Lower lobe of right lung (tissue), 2 donors: ENCODE data around the gene SLC8A1. TPM values are rescaled to one million over a fixed set of nuclear protein-coding genes. Genes with fewer than 3 reads are reported as not detected.

ENCODE experiments used
- ATAC-seq, 2 donors: fragments of 200-7000 bp; cut with Tn5 transposase; one replicate each; pipeline ENCODE4 v1.9.1; 2020 to 2022; ENCODE audit warnings: mild to moderate bottlenecking in 2 of 2, moderate library complexity in 2 of 2
- DNase-seq: peaks from one replicate; pipeline ENCODE4 v3.0.0-alpha.2; 2020
- H3K27ac ChIP-seq: fragments of 200-600 bp; one replicate; pipeline ENCODE4 v1.8.0; 2022
- H3K27me3 ChIP-seq: fragments of 200-600 bp; one replicate; pipeline ENCODE4 v1.8.0; 2022; ENCODE audit warnings: low read depth
- H3K36me3 ChIP-seq: fragments of 200-600 bp; one replicate; pipeline ENCODE4 v1.8.0; 2022; ENCODE audit warnings: mild to moderate bottlenecking
- H3K4me1 ChIP-seq: fragments of 200-600 bp; one replicate; pipeline ENCODE4 v1.8.0; 2022
- H3K4me3 ChIP-seq: fragments of 200-600 bp; one replicate; pipeline ENCODE4 v1.8.0; 2022; ENCODE audit warnings: mild to moderate bottlenecking
- H3K9me3 ChIP-seq: fragments of 200-600 bp; one replicate; pipeline ENCODE4 v1.8.0; 2022
- intact Hi-C: fragments of 100-400 bp; cut with DNase I; formaldehyde crosslinking; loops from one replicate; pipeline ENCODE4 v1.11.0; 2022
- total RNA-seq: library from RNA; stranded (reverse); fragmentation: NEBNext Ultra II Directional; extraction: Animal tissue kit (Norgen Biotek cat#: 25700); gene quantifications from one replicate; pipeline ENCODE4 v1.2.1, GENCODE V29; 2021
- TF ChIP-seq, protein P1 (sequence below): fragments of 200-600 bp; IDR thresholded peaks from one replicate; pipeline ENCODE4 v1.8.0; 2022; ENCODE audit warnings: antibody characterized with exemption, mild to moderate bottlenecking
- donor health status: DM: no; HTN: yes; CAD: no; lungs with severe emphysema.

The SLC8A1 gene
- total RNA-seq, 1 donor from 2014 or later: 58.5 TPM

DNA sequence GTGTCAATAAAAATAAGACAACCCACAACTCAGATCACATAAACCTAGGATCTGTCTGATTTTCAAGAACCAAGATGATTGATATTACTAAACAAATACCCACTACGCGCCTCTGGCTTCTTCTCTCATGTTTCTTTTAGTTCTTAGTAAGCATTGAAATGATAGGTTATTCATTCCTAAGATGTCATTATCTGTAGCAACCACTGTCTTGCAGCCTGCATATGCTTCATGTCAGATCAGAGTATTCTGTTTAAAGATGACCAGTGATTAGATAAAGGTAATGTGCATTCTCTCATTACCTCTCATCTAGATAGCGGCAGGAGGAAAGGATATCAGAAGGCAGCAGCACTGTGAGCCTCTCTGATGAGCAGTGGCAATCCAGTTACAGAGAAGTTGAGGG, 112.9 kb downstream of the SLC8A1 start:
- intact Hi-C loops: no loop called here
- no peaks in the 10 kb centered on the region for H3K4me1 ChIP-seq
- DNase-seq (no peak), ATAC-seq (no peak)
- no peaks in the 10 kb centered on the region for H3K36me3 ChIP-seq
- no peaks in the 10 kb centered on the region for H3K27me3 ChIP-seq
- no peaks in the 10 kb centered on the region for H3K9me3 ChIP-seq
- H3K27ac ChIP-seq: no peak overlapping the region
- no peak overlapping the region for H3K4me3 ChIP-seq
- TF ChIP-seq, protein P1, sequence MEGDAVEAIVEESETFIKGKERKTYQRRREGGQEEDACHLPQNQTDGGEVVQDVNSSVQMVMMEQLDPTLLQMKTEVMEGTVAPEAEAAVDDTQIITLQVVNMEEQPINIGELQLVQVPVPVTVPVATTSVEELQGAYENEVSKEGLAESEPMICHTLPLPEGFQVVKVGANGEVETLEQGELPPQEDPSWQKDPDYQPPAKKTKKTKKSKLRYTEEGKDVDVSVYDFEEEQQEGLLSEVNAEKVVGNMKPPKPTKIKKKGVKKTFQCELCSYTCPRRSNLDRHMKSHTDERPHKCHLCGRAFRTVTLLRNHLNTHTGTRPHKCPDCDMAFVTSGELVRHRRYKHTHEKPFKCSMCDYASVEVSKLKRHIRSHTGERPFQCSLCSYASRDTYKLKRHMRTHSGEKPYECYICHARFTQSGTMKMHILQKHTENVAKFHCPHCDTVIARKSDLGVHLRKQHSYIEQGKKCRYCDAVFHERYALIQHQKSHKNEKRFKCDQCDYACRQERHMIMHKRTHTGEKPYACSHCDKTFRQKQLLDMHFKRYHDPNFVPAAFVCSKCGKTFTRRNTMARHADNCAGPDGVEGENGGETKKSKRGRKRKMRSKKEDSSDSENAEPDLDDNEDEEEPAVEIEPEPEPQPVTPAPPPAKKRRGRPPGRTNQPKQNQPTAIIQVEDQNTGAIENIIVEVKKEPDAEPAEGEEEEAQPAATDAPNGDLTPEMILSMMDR: no peak

DNA sequence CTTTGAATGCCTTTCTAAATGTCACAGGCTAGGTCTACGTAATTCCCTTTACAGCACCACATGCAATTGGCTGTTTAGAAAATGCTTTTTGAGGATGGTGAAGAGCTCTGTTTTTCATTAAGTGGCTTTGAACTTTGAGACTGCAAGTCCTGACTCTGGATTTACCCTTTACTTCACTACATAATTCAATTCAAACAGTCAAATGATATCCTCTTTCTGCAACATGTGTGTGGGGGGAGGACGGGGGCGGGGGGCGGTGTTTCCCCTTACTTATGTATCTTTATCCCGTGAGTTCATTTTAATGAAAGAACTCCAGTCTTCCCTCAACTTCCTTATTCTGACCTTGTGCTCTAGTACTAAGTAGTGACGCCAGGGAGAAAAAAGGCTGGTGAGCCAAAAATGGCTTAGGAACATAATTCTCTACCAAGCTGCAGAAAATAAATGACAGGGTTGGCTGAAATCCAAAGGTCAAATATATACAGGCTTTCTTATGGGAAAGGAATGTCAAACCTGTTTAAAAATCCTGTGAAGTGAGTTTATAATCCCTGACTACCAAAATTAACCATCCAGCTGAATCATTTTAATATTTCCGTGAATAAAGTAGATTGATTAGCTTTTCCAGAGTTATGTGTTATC, 119.6 kb downstream of the SLC8A1 start:
- TF ChIP-seq, protein P1: no peak
- Histone ChIP-seq H3K27me3 (no peaks in the 10 kb centered on the region), H3K27ac (no peak overlapping the region), H3K9me3 (no peaks in the 10 kb centered on the region), H3K4me3 (no peak overlapping the region), H3K36me3 (no peaks in the 10 kb centered on the region), H3K4me1 (no peaks in the 10 kb centered on the region)
- ATAC-seq (peak; percentile 64 to 73), DNase-seq (peak; percentile 32)
- intact Hi-C loops: no loop called here

DNA sequence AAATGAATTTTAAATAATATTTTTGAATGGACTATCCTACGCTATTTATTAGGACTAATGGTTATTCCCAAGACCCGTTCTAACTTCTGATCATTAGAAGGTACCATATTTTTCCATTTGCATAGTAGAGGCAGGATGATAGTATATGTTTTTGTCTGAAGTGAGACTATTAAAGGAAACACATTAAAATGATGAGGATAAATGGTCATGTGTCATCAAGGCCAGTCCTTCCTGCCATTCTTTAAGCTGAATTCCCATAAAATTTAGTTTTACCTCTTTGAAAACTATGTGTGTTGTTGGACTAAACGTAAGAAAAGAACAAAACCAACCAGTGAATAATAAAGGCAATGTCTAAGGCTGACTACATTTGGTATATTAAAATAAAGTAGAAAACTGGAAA, 121.8 kb downstream of the SLC8A1 start:
- no peak for DNase-seq
- H3K36me3 ChIP-seq: no peaks in the 10 kb centered on the region
- no peaks in the 10 kb centered on the region for H3K9me3 ChIP-seq
- TF ChIP-seq, protein P1: no peak
- H3K27ac ChIP-seq: no peak overlapping the region
- intact Hi-C loops: no loop called here
- H3K27me3 ChIP-seq: no peaks in the 10 kb centered on the region
- no peak overlapping the region for H3K4me3 ChIP-seq
- no peak for ATAC-seq
- H3K4me1 ChIP-seq: no peaks in the 10 kb centered on the region

DNA sequence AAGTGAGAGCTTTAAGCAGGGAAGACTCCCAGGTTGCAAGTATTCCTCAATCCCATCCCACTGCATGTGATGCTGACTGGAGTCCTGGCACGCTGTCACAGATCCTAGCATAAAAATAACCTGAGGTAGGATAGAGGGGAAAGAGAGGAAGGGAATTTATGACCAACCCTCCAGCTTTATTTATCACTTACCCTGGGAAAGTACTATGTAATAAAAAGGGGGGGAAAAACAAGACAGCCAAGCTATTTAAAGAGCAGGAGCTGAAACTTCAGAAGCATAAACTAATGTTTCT, 122.2 kb downstream of the SLC8A1 start:
- Histone ChIP-seq H3K4me3 (no peak overlapping the region), H3K36me3 (no peaks in the 10 kb centered on the region), H3K9me3 (no peaks in the 10 kb centered on the region), H3K27me3 (no peaks in the 10 kb centered on the region), H3K27ac (no peak overlapping the region), H3K4me1 (no peaks in the 10 kb centered on the region)
- ATAC-seq: no peak
- intact Hi-C loops: no loop called here
- TF ChIP-seq, protein P1: no peak
- DNase-seq: no peak

DNA sequence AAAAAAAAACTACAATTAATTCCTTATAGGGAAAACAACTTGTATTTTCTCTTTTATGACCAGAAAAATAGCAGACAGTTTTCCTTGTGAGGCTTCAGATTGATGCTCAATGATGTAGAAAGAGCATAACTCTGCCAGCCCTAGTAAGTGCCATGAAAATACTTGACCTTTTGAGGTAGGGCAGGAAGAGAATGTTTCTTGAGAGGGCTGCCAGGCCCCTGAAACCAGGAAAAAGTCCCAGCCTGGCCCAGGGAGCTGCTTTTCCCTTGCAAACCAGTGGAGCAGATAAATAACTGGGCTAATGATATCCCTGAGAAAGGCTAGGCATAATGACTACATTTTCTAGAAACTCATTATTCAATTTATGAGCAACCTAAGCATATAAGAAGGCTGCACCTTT, 126.8 kb downstream of the SLC8A1 start:
- Histone ChIP-seq H3K27ac (no peak overlapping the region), H3K4me1 (no peaks in the 10 kb centered on the region), H3K9me3 (no peaks in the 10 kb centered on the region), H3K36me3 (no peaks in the 10 kb centered on the region), H3K27me3 (no peaks in the 10 kb centered on the region), H3K4me3 (no peak overlapping the region)
- DNase-seq (no peak), ATAC-seq (no peak)
- intact Hi-C loops: no loop called here
- TF ChIP-seq, protein P1: no peak

DNA sequence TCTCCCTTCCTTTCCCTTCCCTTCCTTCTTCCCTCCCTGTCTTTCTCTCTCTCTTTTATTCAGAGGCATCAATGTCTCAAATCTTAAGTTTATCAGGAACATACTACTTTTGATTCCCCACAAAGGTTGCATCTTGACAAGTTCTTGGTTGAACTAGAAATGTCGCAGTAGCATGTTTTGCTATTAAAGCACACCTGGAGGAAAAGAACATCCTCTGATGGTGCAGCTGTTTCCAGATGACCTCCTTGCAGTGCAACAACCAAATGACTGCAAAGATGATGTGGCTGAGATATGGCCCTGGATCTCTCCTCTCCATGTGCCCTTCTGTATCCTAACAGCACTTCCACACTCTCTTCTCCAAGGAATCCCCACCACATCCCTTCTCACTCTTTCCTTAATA, 127.2 kb downstream of the SLC8A1 start:
- ATAC-seq: no peak
- no peak for DNase-seq
- H3K9me3 ChIP-seq: no peaks in the 10 kb centered on the region
- no peak overlapping the region for H3K27ac ChIP-seq
- no peaks in the 10 kb centered on the region for H3K36me3 ChIP-seq
- no peaks in the 10 kb centered on the region for H3K4me1 ChIP-seq
- no peak overlapping the region for H3K4me3 ChIP-seq
- no peaks in the 10 kb centered on the region for H3K27me3 ChIP-seq
- TF ChIP-seq, protein P1: no peak
- intact Hi-C loops: no loop called here
